GM12878 (cell line): ENCODE measurements around the gene PPARA. TPM values are rescaled to one million over a fixed set of nuclear protein-coding genes. Genes with fewer than 3 reads are reported as not detected.

Source experiments
- ATAC-seq: fragments of 200-7000 bp; cut with Tn5 transposase; 3 replicates; pipeline ENCODE4 v1.9.1; 2020; ENCODE audit warnings: mild to moderate bottlenecking, moderate library complexity
- BruUV-seq: library from RNA; stranded (reverse); fragments of 400-500 nt; replicated peaks from 2 replicates; lab custom pipeline; 2021; lab: Mats Ljungman, UMichigan
- CTCF ChIA-PET: fragments of 300-600 bp; sonication (Branson Sonifier 250); formaldehyde crosslinking; extraction: SDS; loops from one replicate; lab custom pipeline; 2021; ENCODE audit warnings: inconsistent platforms; lab: Yijun Ruan, JAX
- POLR2A ChIA-PET: fragments of 350-600 bp; formaldehyde crosslinking; extraction: SDS; loops from one replicate; lab custom pipeline; 2021; ENCODE audit warnings: inconsistent platforms; lab: Charles Lee
- RAD21 ChIA-PET: fragments of 300-600 bp; sonication (Branson Sonifier 250); formaldehyde crosslinking; loops from one replicate; lab custom pipeline; 2023; ENCODE audit warnings: antibody characterized with exemption; ENCODE audit not compliant: unreplicated experiment; lab: Charles Lee
- SMC1A ChIA-PET: fragments of 300-600 bp; sonication (Branson Sonifier 250); formaldehyde crosslinking; loops from one replicate; lab custom pipeline; 2023; ENCODE audit not compliant: unreplicated experiment, uncharacterized antibody; lab: Charles Lee
- DNase-seq: peaks from one replicate; pipeline ENCODE4 v3.0.0-alpha.2; 2011; ENCODE audit warnings: low read depth, low spot score
- FAIRE-seq: peaks from 3 replicates; lab custom pipeline; 2011; peaks lifted over from hg19 to GRCh38; lab: Jason Lieb, UNC
- H2AFZ ChIP-seq: 2 replicates; pipeline ENCODE4 v1.6.0; 2011; ENCODE audit warnings: low read depth, low read length, control low read depth; ENCODE audit not compliant: control insufficient read depth
- H3K27ac ChIP-seq: 2 replicates; pipeline ENCODE4 v1.5.1; 2011; ENCODE audit warnings: control low read depth; ENCODE audit not compliant: control insufficient read depth, insufficient read depth
- H3K27me3 ChIP-seq, 2 experiments: replicated peaks in 1 of 2; 2 replicates each; pipeline versions ENCODE4 v1.6.0 to v1.6.1; 2011; ENCODE audit warnings: low read length in 1 of 2; ENCODE audit not compliant: control insufficient read depth in 2 of 2, insufficient read depth in 2 of 2
- H3K36me3 ChIP-seq, 2 experiments: 2 replicates each; pipeline ENCODE4 v1.5.1; 2011; ENCODE audit warnings: low read length in 1 of 2; ENCODE audit not compliant: control insufficient read depth in 2 of 2, insufficient read depth in 2 of 2
- H3K4me1 ChIP-seq: 2 replicates; pipeline ENCODE4 v1.6.1; 2011; ENCODE audit warnings: mild to moderate bottlenecking, low read length, moderate library complexity, mixed read lengths; ENCODE audit not compliant: control insufficient read depth, insufficient read depth
- H3K4me2 ChIP-seq: 2 replicates; pipeline ENCODE4 v1.6.0; 2011; ENCODE audit warnings: control low read depth; ENCODE audit not compliant: control insufficient read depth, insufficient read depth
- H3K4me3 ChIP-seq: fragments of 200-600 bp; sonication (generic); 2 replicates; pipeline ENCODE4 v1.5.1; 2016
- H3K79me2 ChIP-seq: 2 replicates; pipeline ENCODE4 v1.6.0; 2011; ENCODE audit warnings: low read length; ENCODE audit not compliant: control insufficient read depth, insufficient read depth
- H3K9ac ChIP-seq: 2 replicates; pipeline ENCODE4 v1.8.0; 2011; ENCODE audit warnings: low read length, control low read depth, mixed read lengths; ENCODE audit not compliant: control insufficient read depth, insufficient read depth
- H3K9me3 ChIP-seq: replicated peaks from 3 replicates; pipeline ENCODE4 v1.5.1; 2011; ENCODE audit warnings: mild to moderate bottlenecking, low read length; ENCODE audit not compliant: control insufficient read depth, insufficient read depth
- H4K20me1 ChIP-seq: 2 replicates; pipeline ENCODE4 v1.6.0; 2011; ENCODE audit not compliant: control insufficient read depth, insufficient read depth
- BCL11A ChIP-seq: IDR thresholded peaks from 2 replicates; pipeline ENCODE4 v1.6.1; 2011; ENCODE audit warnings: low read depth, low read length
- BHLHE40 ChIP-seq, 2 experiments: fragments of 450-650 bp in 1 of 2; IDR thresholded peaks; 2 replicates each; pipeline ENCODE4 v1.6.1; 2011 to 2017; ENCODE audit warnings: low read depth in 2 of 2, borderline replicate concordance in 1 of 2, improper control_type of control experiment in 1 of 2, low read length in 1 of 2, mild to moderate bottlenecking in 1 of 2
- CREM ChIP-seq: IDR thresholded peaks from 2 replicates; pipeline ENCODE4 v1.6.1; 2014; ENCODE audit warnings: antibody characterized with exemption, low read depth
- CTCF ChIP-seq, 3 experiments: IDR thresholded peaks in 2 of 3; conservative IDR thresholded peaks in 1 of 3; 2 replicates each; pipeline ENCODE4 v1.5.1; 2011; ENCODE audit warnings: low read depth in 3 of 3, low read length in 3 of 3, mild to moderate bottlenecking in 3 of 3, control low read depth in 2 of 3, moderate library complexity in 2 of 3, inconsistent platforms in 1 of 3, mixed read lengths in 1 of 3; ENCODE audit not compliant: control insufficient read depth in 2 of 3, insufficient read depth in 1 of 3; ENCODE audit errors: extremely low read depth in 1 of 3
- DPF2 ChIP-seq: fragments of 450-650 bp; IDR thresholded peaks from 2 replicates; pipeline ENCODE4 v1.6.1; 2017; ENCODE audit warnings: mild to moderate bottlenecking
- EGR1 ChIP-seq, 2 experiments: IDR thresholded peaks; 1 replicate in 1 of 2; 2 replicates in 1 of 2; pipeline ENCODE4 v1.6.1; 2011 to 2012; ENCODE audit warnings: low read depth in 2 of 2, low read length in 2 of 2, borderline replicate concordance in 1 of 2, mild to moderate bottlenecking in 1 of 2, moderate library complexity in 1 of 2
- ETV6 ChIP-seq, 2 experiments: fragments of 450-650 bp in 1 of 2; IDR thresholded peaks in 1 of 2; conservative IDR thresholded peaks in 1 of 2; 2 replicates each; pipeline ENCODE4 v1.6.1; 2014; ENCODE audit warnings: antibody characterized with exemption in 1 of 2, borderline replicate concordance in 1 of 2, low read depth in 1 of 2, mild to moderate bottlenecking in 1 of 2, moderate library complexity in 1 of 2
- IKZF1 ChIP-seq: fragments of 450-650 bp; conservative IDR thresholded peaks from 2 replicates; pipeline ENCODE4 v1.6.1; 2017; ENCODE audit warnings: antibody characterized with exemption, mild to moderate bottlenecking
- KDM1A ChIP-seq: fragments of 200-600 bp; sonication (generic); IDR thresholded peaks from 2 replicates; pipeline ENCODE4 v1.6.1; 2016; ENCODE audit warnings: borderline replicate concordance
- MAX ChIP-seq: IDR thresholded peaks from 2 replicates; pipeline ENCODE4 v1.6.1; 2012; ENCODE audit warnings: low read depth, low read length, improper control_type of control experiment
- NR2C2 ChIP-seq: IDR thresholded peaks from 2 replicates; pipeline ENCODE4 v1.6.1; 2011; ENCODE audit warnings: borderline replicate concordance, low read depth; ENCODE audit not compliant: control insufficient read depth, insufficient read length
- PAX8 ChIP-seq: fragments of 450-650 bp; IDR thresholded peaks from 2 replicates; pipeline ENCODE4 v1.6.1; 2017; ENCODE audit warnings: mild to moderate bottlenecking, moderate library complexity
- PKNOX1 ChIP-seq: fragments of 450-650 bp; IDR thresholded peaks from 2 replicates; pipeline ENCODE4 v1.6.1; 2016; ENCODE audit warnings: mild to moderate bottlenecking
- POLR2AphosphoS2 ChIP-seq: IDR thresholded peaks from 2 replicates; pipeline ENCODE4 v1.6.1; 2011; ENCODE audit warnings: low read depth, mild to moderate bottlenecking, low read length, improper control_type of control experiment, moderate library complexity
- RAD21 ChIP-seq: IDR thresholded peaks from 2 replicates; pipeline ENCODE4 v1.6.1; 2011; ENCODE audit warnings: mild to moderate bottlenecking, low read depth, low read length, moderate library complexity; ENCODE audit not compliant: insufficient read depth
- SMARCA5 ChIP-seq: fragments of 450-650 bp; IDR thresholded peaks from 2 replicates; pipeline ENCODE4 v1.6.1; 2017; ENCODE audit warnings: mild to moderate bottlenecking
- SMC3 ChIP-seq: IDR thresholded peaks from 2 replicates; pipeline ENCODE4 v1.6.1; 2011; ENCODE audit warnings: low read length, improper control_type of control experiment, borderline replicate concordance
- SRF ChIP-seq, 2 experiments: IDR thresholded peaks; 2 replicates each; pipeline ENCODE4 v1.6.1; 2011; ENCODE audit warnings: low read depth in 2 of 2, low read length in 2 of 2, mild to moderate bottlenecking in 1 of 2, moderate library complexity in 1 of 2
- YY1 ChIP-seq: IDR thresholded peaks from 2 replicates; pipeline ENCODE4 v1.6.1; 2011; ENCODE audit warnings: low read depth, mild to moderate bottlenecking, low read length
- WGBS: methylation state at CpG from one replicate; pipeline ENCODE4 v1.1.6; 2016; ENCODE audit warnings: low lambda C conversion rate; ENCODE audit not compliant: insufficient replicate concordance, insufficient coverage; ENCODE audit errors: missing lambda C conversion rate; 5-methylcytosine and 5-hydroxymethylcytosine counted together
- in situ Hi-C: fragments of 300-500 bp; cut with MboI; formaldehyde crosslinking; loops from 9 replicates; pipeline ENCODE4 v1.14.3; 2018; ENCODE audit warnings: mixed read lengths
- intact Hi-C: fragments of 100-400 bp; cut with micrococcal nuclease; formaldehyde crosslinking; loops from one replicate; pipeline ENCODE4 v1.14.2; 2022; ENCODE audit not compliant: unreplicated experiment
- polyA plus RNA-seq, 11 experiments: library from polyadenylated mRNA; depleted of rRNA in 4 of 11; unstranded in 6 of 11; stranded (reverse) in 5 of 11; fragments of >200 nt; fragmentation: Nextera tagmentation in 4 of 11; fragmentation: Illumina TruSeq in 1 of 11; extraction: Ambion mirVana in 4 of 11; extraction: Trizol in 1 of 11; gene quantifications; 1 replicate in 1 of 11; 2 replicates in 10 of 11; pipeline versions ENCODE4 v1.2.1 to v1.2.3, GENCODE V29; 2011 to 2016; ENCODE audit warnings: inconsistent platforms in 2 of 11, missing spikeins in 2 of 11, low read depth in 1 of 11
- total RNA-seq, 4 experiments: library from RNA; depleted of rRNA in 3 of 4; stranded (reverse); fragments of >200 nt in 3 of 4; fragmentation: Illumina TruSeq in 1 of 4; extraction: Trizol in 1 of 4; gene quantifications; 2 replicates each; pipeline versions ENCODE4 v1.2.1 to v1.2.3, GENCODE V29; 2013 to 2021

PPARA gene
- total and polyA plus RNA-seq, 10 of the 15 experiments (the other 5 are each of a cell fraction or from before 2014, with no cell fraction given): 0.72 to 10.4 (median 4.6) TPM

GRCh38 chr22:46116491-46116958 is 33.8 kb upstream of the PPARA start:
- intact Hi-C loops: loop anchor here (1.0 kb wide), 1 partner anchor 110 kb away; no protein-coding TSS in a partner anchor
- H3K4me3 ChIP-seq: no peak overlapping the region
- H3K9ac ChIP-seq: no peak overlapping the region
- H3K79me2 ChIP-seq: no peaks in the 10 kb centered on the region
- ChIA-PET CTCF (interaction anchor here (0.8 to 7.4 kb wide), 15 partner anchors 26 to 469 kb away, joined by 3 to 109 read pairs (median 4); partner anchors contain the start of gene GTSE1), SMC1A (interaction anchor here (0.7 to 2.2 kb wide), 6 partner anchors 98 to 190 kb away, joined by 3 to 23 read pairs (median 4); no protein-coding TSS in a partner anchor), POLR2A (interaction anchor here (0.6 to 1.5 kb wide), 3 partner anchors 110 to 474 kb away, joined by 3 to 4 read pairs (median 4); no protein-coding TSS in a partner anchor), RAD21 (interaction anchor here (0.6 to 4.3 kb wide), 8 partner anchors 61 to 120 kb away, joined by 3 to 88 read pairs (median 4); no protein-coding TSS in a partner anchor)
- ATAC-seq (peak; percentile 97), FAIRE-seq (peak; percentile 13), DNase-seq (peak; percentile 16)
- in situ Hi-C loops: loop anchor here (5.0 kb wide), 1 partner anchor 104 kb away; no protein-coding TSS in a partner anchor
- no peaks in the 10 kb centered on the region; the same call in 1 of the 2 replicates for H4K20me1 ChIP-seq
- no peak overlapping the region for H2AFZ ChIP-seq
- BruUV-seq: no TSS peak
- no peak overlapping the region for H3K27ac ChIP-seq
- H3K9me3 ChIP-seq: no peaks in the 10 kb centered on the region
- WGBS: 0% methylated on average over 17 of the region's 28 CpGs
- H3K4me1 ChIP-seq: no peaks in the 10 kb centered on the region
- no peaks in the 10 kb centered on the region; a peak in 1 of 4 replicates for H3K27me3 ChIP-seq
- no peak overlapping the region for H3K4me2 ChIP-seq
- no peaks in the 10 kb centered on the region for H3K36me3 ChIP-seq
- TF ChIP-seq NR2C2: no peak
- TF ChIP-seq KDM1A: no peak
- TF ChIP-seq CTCF (IDR thresholded peaks at IDR 0.05 in 2 of 3, conservative IDR thresholded peaks at IDR 0.05 in 1 of 3; ENCODE audit: control insufficient read depth in 2 of 3, extremely low read depth in 1 of 3, insufficient read depth in 1 of 3, low read depth in 3 of 3, low read length in 3 of 3): peak; percentile 90 to 98 (median 94)
- TF ChIP-seq MAX: no peak
- TF ChIP-seq PAX8: no peak
- peak; percentile 26; the same call in 1 of the 2 replicates for TF ChIP-seq SMARCA5
- no peak for TF ChIP-seq ETV6 (conservative IDR thresholded peaks at IDR 0.05 in 1 of 2, IDR thresholded peaks at IDR 0.05 in 1 of 2; ENCODE audit: borderline replicate concordance in 1 of 2, low read depth in 1 of 2)
- peak; percentile 28 to 59; a peak in 2 of 4 replicates for TF ChIP-seq BHLHE40 (IDR thresholded peaks at IDR 0.05; ENCODE audit: borderline replicate concordance in 1 of 2, low read depth in 2 of 2, low read length in 1 of 2)
- TF ChIP-seq BCL11A: no peak
- no peak for TF ChIP-seq SRF (IDR thresholded peaks at IDR 0.05; ENCODE audit: low read depth in 2 of 2, low read length in 2 of 2)
- no peak for TF ChIP-seq DPF2
- TF ChIP-seq RAD21: peak; percentile 98
- no peak for TF ChIP-seq POLR2AphosphoS2
- TF ChIP-seq SMC3: peak; percentile 99
- TF ChIP-seq CREM: no peak
- TF ChIP-seq YY1: peak; percentile 78; the same call in 1 of the 2 replicates
- TF ChIP-seq EGR1 (IDR thresholded peaks at IDR 0.05; ENCODE audit: borderline replicate concordance in 1 of 2, low read depth in 2 of 2, low read length in 2 of 2): peak in 1 of 2 experiments; percentile 98; a peak in 2 of 3 replicates
- TF ChIP-seq PKNOX1: no peak
- peak; percentile 38; the same call in 1 of the 2 replicates for TF ChIP-seq IKZF1
